ENCODE measurements around the gene LRIG1.

The LRIG1 gene

GRCh38 chr3:66502981-66503380, 2.2 kb upstream of the LRIG1 start:
- H3K4me1 ChIP-seq (ENCODE audit: control insufficient read depth, insufficient read depth, low read length, poor library complexity, severe bottlenecking) = peaks cover 2% of the 10 kb centered on the region
- 80% methylated on average over 1 of the region's 2 CpGs; no CpG with 5 or more reads in 1 of the 2 experiments for WGBS, 2 experiments (ENCODE audit: insufficient coverage in 2 of 2)
- H3K36me3 ChIP-seq (ENCODE audit: control insufficient read depth, insufficient read depth, low read length) = no peaks in the 10 kb centered on the region

GRCh38 chr3:66502245-66502874, 1.5 kb upstream of the LRIG1 start:
- Histone ChIP-seq H3K9me3 (ENCODE audit: control insufficient read depth, low read length) (no peaks in the 10 kb centered on the region), H3K4me3 (ENCODE audit: extremely low read depth, insufficient read depth, low read length, poor library complexity, severe bottlenecking) (no peak overlapping the region), H3K4me1 (ENCODE audit: control insufficient read depth, insufficient read depth, low read length, poor library complexity, severe bottlenecking) (peaks cover 2% of the 10 kb centered on the region), H3K27ac (ENCODE audit: low read depth, low read length, severe bottlenecking) (no peak overlapping the region), H3K36me3 (ENCODE audit: control insufficient read depth, insufficient read depth, low read length) (no peaks in the 10 kb centered on the region)
- 83 to 95% methylated on average over 1 to 5 of the region's 6 CpGs for WGBS, 2 experiments (ENCODE audit: insufficient coverage in 2 of 2)

More at GRCh38 chr3:66502981-66503380, 2.2 kb upstream of the LRIG1 start:
- H3K27ac ChIP-seq (ENCODE audit: low read depth, low read length, severe bottlenecking) = no peak overlapping the region
- H3K9me3 ChIP-seq (ENCODE audit: control insufficient read depth, low read length) = no peaks in the 10 kb centered on the region
- H3K4me3 ChIP-seq (ENCODE audit: extremely low read depth, insufficient read depth, low read length, poor library complexity, severe bottlenecking) = no peak overlapping the region

- Histone ChIP-seq H3K9me3 (ENCODE audit: control insufficient read depth, low read length) (no peaks in the 10 kb centered on the region), H3K36me3 (ENCODE audit: control insufficient read depth, insufficient read depth, low read length) (no peaks in the 10 kb centered on the region), H3K4me3 (ENCODE audit: extremely low read depth, insufficient read depth, low read length, poor library complexity, severe bottlenecking) (peak overlapping the region; percentile 76), H3K27ac (ENCODE audit: low read depth, low read length, severe bottlenecking) (no peak overlapping the region), H3K4me1 (ENCODE audit: control insufficient read depth, insufficient read depth, low read length, poor library complexity, severe bottlenecking) (peaks cover 2% of the 10 kb centered on the region)
- 38 to 40% methylated on average over 15 to 18 of the region's 20 CpGs for WGBS, 2 experiments (ENCODE audit: insufficient coverage in 2 of 2)
Measured at GRCh38 chr3:66501483-66502244, 842 bp upstream of the LRIG1 start.

- H3K4me3 ChIP-seq (ENCODE audit: extremely low read depth, insufficient read depth, low read length, poor library complexity, severe bottlenecking) = peak overlapping the region; percentile 76
- 0 to 1% methylated on average over 72 to 77 of the region's 80 CpGs for WGBS, 2 experiments (ENCODE audit: insufficient coverage in 2 of 2)
- H3K9me3 ChIP-seq (ENCODE audit: control insufficient read depth, low read length) = no peaks in the 10 kb centered on the region
- H3K36me3 ChIP-seq (ENCODE audit: control insufficient read depth, insufficient read depth, low read length) = no peaks in the 10 kb centered on the region
- peaks cover 13% of the 10 kb centered on the region for H3K4me1 ChIP-seq (ENCODE audit: control insufficient read depth, insufficient read depth, low read length, poor library complexity, severe bottlenecking)
- H3K27ac ChIP-seq (ENCODE audit: low read depth, low read length, severe bottlenecking) = no peak overlapping the region
Measured at GRCh38 chr3:66499881-66500575, 794 bp downstream of the LRIG1 start.

- no peak overlapping the region for H3K27ac ChIP-seq (ENCODE audit: low read depth, low read length, severe bottlenecking)
- no peaks in the 10 kb centered on the region for H3K9me3 ChIP-seq (ENCODE audit: control insufficient read depth, low read length)
- peak overlapping the region; percentile 76 for H3K4me3 ChIP-seq (ENCODE audit: extremely low read depth, insufficient read depth, low read length, poor library complexity, severe bottlenecking)
- no peaks in the 10 kb centered on the region for H3K36me3 ChIP-seq (ENCODE audit: control insufficient read depth, insufficient read depth, low read length)
- peaks cover 24% of the 10 kb centered on the region for H3K4me1 ChIP-seq (ENCODE audit: control insufficient read depth, insufficient read depth, low read length, poor library complexity, severe bottlenecking)
- WGBS, 2 experiments (ENCODE audit: insufficient coverage in 2 of 2) = 16 to 25% methylated on average over 8 of the region's 14 CpGs
Measured at GRCh38 chr3:66498687-66499621, 1.9 kb downstream of the LRIG1 start.

- no peaks in the 10 kb centered on the region for H3K9me3 ChIP-seq (ENCODE audit: control insufficient read depth, low read length)
- H3K27ac ChIP-seq (ENCODE audit: low read depth, low read length, severe bottlenecking) = no peak overlapping the region
- no peak overlapping the region for H3K4me3 ChIP-seq (ENCODE audit: extremely low read depth, insufficient read depth, low read length, poor library complexity, severe bottlenecking)
- WGBS, 2 experiments (ENCODE audit: insufficient coverage in 2 of 2) = 71 to 100% methylated on average over 1 to 2 of the region's 4 CpGs
- no peaks in the 10 kb centered on the region for H3K36me3 ChIP-seq (ENCODE audit: control insufficient read depth, insufficient read depth, low read length)
- peaks cover 31% of the 10 kb centered on the region for H3K4me1 ChIP-seq (ENCODE audit: control insufficient read depth, insufficient read depth, low read length, poor library complexity, severe bottlenecking)
Measured at GRCh38 chr3:66497985-66498671, 2.7 kb downstream of the LRIG1 start.

DNA sequence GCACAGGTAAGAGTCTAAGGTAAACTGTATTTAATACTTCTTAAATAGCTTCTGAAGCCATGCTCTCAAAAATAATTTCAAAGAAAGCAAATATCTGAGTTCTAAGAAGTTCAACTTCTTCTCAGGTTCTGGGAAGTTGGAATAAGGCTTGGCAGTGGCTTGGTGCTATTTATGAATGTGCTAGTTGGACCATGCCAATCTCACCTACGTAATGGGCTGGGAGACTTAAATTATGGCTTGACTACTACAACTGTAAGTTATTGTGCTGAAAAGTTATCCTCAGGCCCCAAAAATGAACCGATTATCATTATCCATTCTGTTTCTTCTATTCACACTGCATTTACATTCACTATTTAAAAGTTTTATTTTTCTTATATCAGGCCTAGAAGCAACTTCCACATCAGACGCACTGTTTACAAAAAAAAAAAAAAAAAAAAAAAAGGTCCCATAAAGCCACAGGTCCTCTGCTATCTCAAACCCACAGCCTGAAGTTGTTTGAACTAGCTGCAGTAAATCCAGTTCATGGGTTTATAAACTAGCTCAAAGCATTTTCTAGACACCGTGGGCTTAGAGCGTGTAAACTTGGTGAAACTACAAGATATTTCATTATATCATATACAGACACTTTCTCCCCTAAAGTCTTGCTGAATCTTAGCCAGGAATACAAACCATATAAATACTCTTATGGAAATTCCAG, 3.4 kb downstream of the LRIG1 start:
- Histone ChIP-seq H3K27ac (ENCODE audit: low read depth, low read length, severe bottlenecking) (no peak overlapping the region), H3K9me3 (ENCODE audit: control insufficient read depth, low read length) (no peaks in the 10 kb centered on the region), H3K4me3 (ENCODE audit: extremely low read depth, insufficient read depth, low read length, poor library complexity, severe bottlenecking) (no peak overlapping the region), H3K36me3 (ENCODE audit: control insufficient read depth, insufficient read depth, low read length) (no peaks in the 10 kb centered on the region), H3K4me1 (ENCODE audit: control insufficient read depth, insufficient read depth, low read length, poor library complexity, severe bottlenecking) (peaks cover 36% of the 10 kb centered on the region)
- 75 to 90% methylated on average over 2 of the region's 5 CpGs for WGBS, 2 experiments (ENCODE audit: insufficient coverage in 2 of 2)

GRCh38 chr3:66496746-66497145, 4.1 kb downstream of the LRIG1 start:
- no peak overlapping the region for H3K4me3 ChIP-seq (ENCODE audit: extremely low read depth, insufficient read depth, low read length, poor library complexity, severe bottlenecking)
- H3K36me3 ChIP-seq (ENCODE audit: control insufficient read depth, insufficient read depth, low read length) = no peaks in the 10 kb centered on the region
- no peak overlapping the region for H3K27ac ChIP-seq (ENCODE audit: low read depth, low read length, severe bottlenecking)
- no peaks in the 10 kb centered on the region for H3K9me3 ChIP-seq (ENCODE audit: control insufficient read depth, low read length)
- peaks cover 43% of the 10 kb centered on the region for H3K4me1 ChIP-seq (ENCODE audit: control insufficient read depth, insufficient read depth, low read length, poor library complexity, severe bottlenecking)

GRCh38 chr3:66496301-66496700, 4.5 kb downstream of the LRIG1 start:
- Histone ChIP-seq H3K9me3 (ENCODE audit: control insufficient read depth, low read length) (no peaks in the 10 kb centered on the region), H3K27ac (ENCODE audit: low read depth, low read length, severe bottlenecking) (no peak overlapping the region), H3K4me3 (ENCODE audit: extremely low read depth, insufficient read depth, low read length, poor library complexity, severe bottlenecking) (no peak overlapping the region), H3K4me1 (ENCODE audit: control insufficient read depth, insufficient read depth, low read length, poor library complexity, severe bottlenecking) (peaks cover 41% of the 10 kb centered on the region), H3K36me3 (ENCODE audit: control insufficient read depth, insufficient read depth, low read length) (no peaks in the 10 kb centered on the region)
- 88 to 100% methylated on average over 1 to 2 of the region's 3 CpGs for WGBS, 2 experiments (ENCODE audit: insufficient coverage in 2 of 2)

Measured in mesodermal cell (in vitro differentiated cells).